Measurements from ENCODE around the gene MAL. TPM values are rescaled to one million over a fixed set of nuclear protein-coding genes. Genes with fewer than 3 reads are reported as not detected.
"Not testable (repeated sequence)": the region's sequence is repeated elsewhere in the genome, so short reads cannot be mapped to it uniquely, and the experiment has no call there.

Gene MAL
- polyA plus RNA-seq, 4 donors: 6.3 to 361 (median 310) TPM

GRCh38 chr2:95031076-95031725 is 5.7 kb downstream of the MAL start:
- no peak for DNase-seq (ENCODE audit: low read depth in 4 of 4, low spot score in 3 of 4)

- no peak for DNase-seq (ENCODE audit: low read depth in 4 of 4, low spot score in 3 of 4)
Measured at GRCh38 chr2:95031726-95032116, 6.2 kb downstream of the MAL start.

- DNase-seq (ENCODE audit: low read depth in 4 of 4, low spot score in 3 of 4): no peak
Measured at GRCh38 chr2:95032341-95032740, 6.8 kb downstream of the MAL start.

- no peak for DNase-seq (ENCODE audit: low read depth in 4 of 4, low spot score in 3 of 4)
Measured at GRCh38 chr2:95032868-95033603, 7.5 kb downstream of the MAL start.

GRCh38 chr2:95034221-95034620 is 8.7 kb downstream of the MAL start:
- DNase-seq (ENCODE audit: low read depth in 4 of 4, low spot score in 3 of 4): no peak

GRCh38 chr2:95034818-95035217 is 9.3 kb downstream of the MAL start:
- DNase-seq (ENCODE audit: low read depth in 4 of 4, low spot score in 3 of 4): no peak

GRCh38 chr2:95036596-95037383 is 11.3 kb downstream of the MAL start:
- DNase-seq (ENCODE audit: low read depth in 4 of 4, low spot score in 3 of 4): no peak

- DNase-seq (ENCODE audit: low read depth in 4 of 4, low spot score in 3 of 4): no peak
Measured at GRCh38 chr2:95037384-95037839, 11.9 kb downstream of the MAL start.

- not testable (repeated sequence) for DNase-seq (ENCODE audit: low read depth in 4 of 4, low spot score in 3 of 4)
Measured at GRCh38 chr2:95037841-95038585, 12.5 kb downstream of the MAL start.

- no peak for DNase-seq (ENCODE audit: low read depth in 4 of 4, low spot score in 3 of 4)
Measured at GRCh38 chr2:95038635-95039298, 13.3 kb downstream of the MAL start.

GRCh38 chr2:95039363-95039762 is 13.9 kb downstream of the MAL start:
- DNase-seq (ENCODE audit: low read depth in 4 of 4, low spot score in 3 of 4): no peak

- DNase-seq (ENCODE audit: low read depth in 4 of 4, low spot score in 3 of 4): no peak
Measured at GRCh38 chr2:95039978-95040377, 14.5 kb downstream of the MAL start.

GRCh38 chr2:95040426-95040825 is 14.9 kb downstream of the MAL start:
- DNase-seq (ENCODE audit: low read depth in 4 of 4, low spot score in 3 of 4): no peak

GRCh38 chr2:95041060-95041823 is 15.7 kb downstream of the MAL start:
- no peak for DNase-seq (ENCODE audit: low read depth in 4 of 4, low spot score in 3 of 4)

- no peak for DNase-seq (ENCODE audit: low read depth in 4 of 4, low spot score in 3 of 4)
Measured at GRCh38 chr2:95041824-95042442, 16.4 kb downstream of the MAL start.

- DNase-seq (ENCODE audit: low read depth in 4 of 4, low spot score in 3 of 4): no peak
Measured at GRCh38 chr2:95042472-95043271, 17.2 kb downstream of the MAL start.

GRCh38 chr2:95043300-95044093 is 18.0 kb downstream of the MAL start:
- DNase-seq (ENCODE audit: low read depth in 4 of 4, low spot score in 3 of 4): no peak

All from left renal pelvis (tissue), 4 donors.